ENCODE results near the gene DCK.
"Not testable (repeated sequence)": the region's sequence is repeated elsewhere in the genome, so short reads cannot be mapped to it uniquely, and the experiment has no call there.

Gene DCK

GRCh38 chr4:71001363-71001762 lies 7.9 kb downstream of the DCK start:
- DNase-seq: not testable (repeated sequence)

- DNase-seq: no peak
Measured at GRCh38 chr4:71004281-71004851, 10.9 kb downstream of the DCK start.

DNA sequence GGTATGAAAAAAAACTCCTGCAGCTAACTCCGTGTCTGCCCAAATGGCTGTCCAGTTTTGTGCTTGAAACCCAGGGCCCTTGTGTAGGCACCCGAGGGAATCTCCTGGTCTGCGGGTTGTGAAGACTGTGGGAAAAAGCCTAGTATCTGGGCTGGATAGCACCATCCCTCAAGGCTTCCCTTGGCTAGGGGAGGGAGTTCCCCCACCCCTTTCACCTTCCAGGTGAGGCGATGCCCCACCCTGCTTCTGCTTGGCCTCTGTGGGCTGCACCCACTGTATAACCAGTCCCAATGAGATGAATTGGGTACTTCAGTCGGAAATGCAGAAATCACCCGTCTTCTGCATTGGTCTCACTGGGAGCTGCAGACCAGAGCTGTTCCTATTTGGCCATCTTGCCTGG lies 11.6 kb downstream of the DCK start:
- DNase-seq: not testable (repeated sequence)

GRCh38 chr4:71006203-71006907 lies 12.9 kb downstream of the DCK start:
- peak in 3 of 4 experiments; percentile 11 to 50 (median 40) for DNase-seq

DNA sequence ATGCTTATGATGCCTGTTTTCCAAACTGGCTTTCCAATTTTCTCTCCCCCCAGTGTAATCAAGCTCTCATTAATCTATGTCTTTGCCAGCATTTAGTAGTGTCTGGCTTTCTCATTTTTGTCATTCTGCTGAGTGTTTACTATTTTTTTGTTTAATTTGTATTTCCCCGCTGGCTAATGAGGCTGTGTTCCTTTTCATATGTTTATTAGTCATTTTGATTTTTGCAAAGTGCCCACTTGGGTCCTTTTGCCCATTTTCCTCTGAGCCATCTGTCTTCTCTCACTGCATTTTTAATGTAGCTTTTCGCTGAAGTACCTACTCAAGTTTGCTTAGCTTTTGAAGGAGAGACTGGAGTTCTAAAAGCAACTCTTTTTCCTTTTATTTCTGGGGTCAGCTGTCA lies 14.7 kb downstream of the DCK start:
- no peak for DNase-seq

DNA sequence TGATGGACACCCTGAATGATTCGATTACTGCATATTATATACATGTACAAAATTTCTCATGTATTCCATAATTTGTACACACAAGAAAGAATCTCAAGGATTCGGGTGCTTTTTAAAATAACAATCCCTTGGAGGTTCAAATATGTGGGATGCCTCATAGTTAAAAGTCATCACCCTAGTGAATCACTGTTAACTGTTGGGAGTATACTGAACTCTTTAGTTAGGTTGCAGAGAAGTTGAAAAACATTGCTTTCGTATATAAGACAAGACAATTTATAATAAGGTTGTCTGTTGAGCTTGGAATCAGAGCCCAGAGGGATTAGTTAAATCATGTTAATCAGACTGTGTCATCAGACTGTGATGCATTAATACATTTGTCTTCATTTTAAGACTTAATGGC lies 15.6 kb downstream of the DCK start:
- DNase-seq: no peak

DNA sequence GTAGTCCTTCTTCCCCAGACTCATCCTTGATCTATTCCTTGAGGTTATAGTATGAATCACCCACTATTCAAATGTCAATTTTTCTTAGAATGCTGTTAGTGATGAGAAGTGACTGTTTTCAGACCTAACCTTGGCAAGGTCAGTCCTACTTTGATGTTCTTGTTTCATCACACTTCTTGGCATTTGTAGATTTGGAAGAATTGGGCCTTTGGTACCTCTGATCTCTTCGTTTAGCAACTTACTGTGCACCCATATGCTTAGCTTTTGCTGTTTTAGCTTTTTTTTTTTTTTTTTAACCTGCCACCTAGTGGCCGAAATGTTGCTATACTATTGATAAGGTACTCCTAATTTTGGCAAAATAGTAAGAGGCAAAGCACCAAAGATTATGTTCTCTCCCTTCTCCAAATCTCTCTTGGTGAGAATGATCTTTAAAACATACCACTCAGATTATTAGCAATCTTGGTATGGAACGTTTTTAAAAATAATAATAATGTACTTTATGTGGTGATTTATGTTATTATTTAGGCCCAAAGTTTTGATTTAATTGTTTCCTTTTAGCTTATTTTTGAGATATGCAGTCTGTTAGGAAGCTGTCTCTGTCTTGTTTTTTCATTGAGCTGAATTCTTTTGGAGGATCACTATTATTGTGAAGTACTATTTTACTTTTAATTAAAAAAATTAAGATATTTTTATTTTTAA lies 16.6 kb downstream of the DCK start:
- DNase-seq: peak; percentile 37 to 59 (median 58)

DNA sequence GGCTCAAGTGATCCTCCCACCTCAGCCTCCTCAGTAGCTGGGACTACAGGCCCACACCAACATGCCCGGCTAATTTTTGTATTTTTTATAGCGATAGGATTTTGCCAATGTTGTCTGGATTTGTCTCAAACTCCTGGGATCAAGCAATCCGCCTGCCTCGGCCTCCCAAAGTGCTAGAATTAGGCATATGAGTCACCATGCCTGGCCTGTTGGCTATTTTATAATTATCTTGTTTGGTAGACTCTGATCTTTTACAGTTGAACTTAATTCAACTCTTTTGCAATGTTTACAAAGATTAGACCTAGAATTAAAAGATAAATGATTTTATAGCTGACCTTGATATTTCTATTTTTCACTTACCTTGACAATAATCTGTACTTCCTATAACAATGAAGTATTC lies 18.0 kb downstream of the DCK start:
- DNase-seq: no peak

DNA sequence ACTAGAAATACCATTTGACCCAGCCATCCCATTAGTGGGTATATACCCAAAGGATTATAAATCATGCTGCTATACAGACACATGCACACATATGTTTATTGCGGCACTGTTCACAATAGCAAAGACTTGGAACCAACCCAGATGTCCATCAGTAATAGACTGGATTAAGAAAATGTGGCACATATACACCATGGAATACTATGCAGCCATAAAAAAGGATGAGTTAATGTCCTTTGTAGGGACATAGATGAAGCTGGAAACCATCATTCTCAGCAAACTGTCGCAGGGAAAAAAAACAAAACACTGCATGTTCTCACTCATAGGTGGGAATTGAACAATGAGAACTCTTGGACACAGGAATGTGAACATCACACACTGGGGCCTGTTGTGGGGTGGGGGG lies 23.9 kb downstream of the DCK start:
- DNase-seq: not testable (repeated sequence)

- DNase-seq: no peak
Measured at GRCh38 chr4:71020611-71021010, 27.2 kb downstream of the DCK start.

GRCh38 chr4:71025654-71026053 lies 32.2 kb downstream of the DCK start:
- no peak for DNase-seq

GRCh38 chr4:71026086-71026485 lies 32.6 kb downstream of the DCK start:
- peak in 3 of 4 experiments; percentile 45 to 68 (median 56) for DNase-seq

GRCh38 chr4:71027611-71028010 lies 34.2 kb downstream of the DCK start:
- DNase-seq: no peak

- no peak for DNase-seq
Measured at GRCh38 chr4:71029504-71029903, 36.1 kb downstream of the DCK start.

- DNase-seq: not testable (repeated sequence)
Measured at GRCh38 chr4:71032106-71032505, 38.7 kb downstream of the DCK start.

GRCh38 chr4:71045256-71045655 lies 51.8 kb downstream of the DCK start:
- no peak for DNase-seq

DNA sequence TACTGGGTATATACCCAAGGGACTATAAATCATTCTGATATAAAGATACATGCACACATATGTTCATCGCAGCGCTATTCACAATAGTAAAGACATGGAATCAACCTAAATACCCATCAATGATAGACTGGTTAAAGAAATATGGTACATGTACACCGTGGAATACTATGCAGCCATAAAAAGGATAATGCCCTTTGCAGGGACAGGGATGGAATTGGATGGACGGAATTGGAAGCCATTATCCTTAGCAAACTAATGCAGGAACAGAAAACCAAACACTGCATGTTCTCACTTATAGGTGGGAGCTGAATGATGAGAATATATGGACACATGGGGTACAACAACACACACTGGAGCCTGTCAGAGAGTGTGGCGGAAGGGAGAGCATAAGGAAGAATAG lies 55.9 kb downstream of the DCK start:
- no peak for DNase-seq

GRCh38 chr4:71050809-71051208 lies 57.4 kb downstream of the DCK start:
- DNase-seq: no peak

- DNase-seq: no peak
Measured at GRCh38 chr4:71052034-71052433, 58.6 kb downstream of the DCK start.

- DNase-seq: no peak
Measured at GRCh38 chr4:71052716-71053115, 59.3 kb downstream of the DCK start.

DNA sequence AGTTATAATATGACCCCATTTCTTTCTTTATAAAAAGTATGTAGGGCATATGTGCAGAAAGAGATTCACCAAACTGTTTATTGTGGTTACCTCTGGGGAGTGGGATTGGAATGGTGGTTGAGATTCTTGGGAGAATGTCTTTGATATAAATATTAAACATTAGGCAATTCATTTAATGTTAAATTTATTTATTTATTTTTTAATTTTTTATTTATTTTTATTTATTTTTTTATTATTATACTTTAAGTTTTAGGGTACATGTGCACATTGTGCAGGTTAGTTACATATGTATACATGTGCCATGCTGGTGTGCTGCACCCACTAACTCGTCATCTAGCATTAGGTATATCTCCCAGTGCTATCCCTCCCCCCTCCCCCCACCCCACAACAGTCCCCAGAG lies 60.2 kb downstream of the DCK start:
- DNase-seq: not testable (repeated sequence)

DNA sequence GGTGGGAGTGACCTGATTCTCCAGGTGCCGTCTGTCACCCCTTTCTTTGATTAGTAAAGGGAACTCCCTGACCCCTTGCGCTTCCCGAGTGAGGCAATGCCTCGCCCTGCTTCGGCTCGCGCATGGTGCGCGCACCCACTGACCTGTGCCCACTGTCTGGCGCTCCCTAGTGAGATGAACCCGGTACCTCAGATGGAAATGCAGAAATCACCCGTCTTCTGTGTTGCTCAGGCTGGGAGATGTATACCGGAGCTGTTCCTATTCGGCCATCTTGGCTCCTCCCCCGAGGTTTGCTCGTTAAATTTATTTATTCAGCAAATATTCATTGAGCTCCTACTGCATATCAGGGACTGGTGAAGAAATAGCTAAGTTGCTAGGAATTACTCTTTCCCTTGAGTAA lies 66.1 kb downstream of the DCK start:
- not testable (repeated sequence) for DNase-seq

DNA sequence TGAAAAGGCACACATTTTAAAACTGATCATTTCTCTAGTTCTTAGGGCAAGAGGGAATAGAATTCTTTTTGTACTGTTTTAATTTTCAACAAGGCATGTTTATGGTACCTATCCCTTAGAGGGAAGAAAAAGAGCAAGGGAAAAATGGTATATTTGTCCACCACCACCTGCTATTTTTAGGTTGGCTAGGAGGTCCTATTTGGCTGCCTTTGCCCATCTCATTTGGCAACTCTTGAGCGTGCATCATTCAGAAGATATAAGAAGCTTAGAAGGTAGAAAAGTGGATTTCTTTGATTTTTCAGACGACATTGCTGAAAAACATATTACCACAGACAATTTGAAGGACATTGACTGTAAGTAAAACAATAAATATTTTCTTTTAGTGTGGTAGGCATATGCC lies 69.0 kb downstream of the DCK start:
- no peak for DNase-seq

DNA sequence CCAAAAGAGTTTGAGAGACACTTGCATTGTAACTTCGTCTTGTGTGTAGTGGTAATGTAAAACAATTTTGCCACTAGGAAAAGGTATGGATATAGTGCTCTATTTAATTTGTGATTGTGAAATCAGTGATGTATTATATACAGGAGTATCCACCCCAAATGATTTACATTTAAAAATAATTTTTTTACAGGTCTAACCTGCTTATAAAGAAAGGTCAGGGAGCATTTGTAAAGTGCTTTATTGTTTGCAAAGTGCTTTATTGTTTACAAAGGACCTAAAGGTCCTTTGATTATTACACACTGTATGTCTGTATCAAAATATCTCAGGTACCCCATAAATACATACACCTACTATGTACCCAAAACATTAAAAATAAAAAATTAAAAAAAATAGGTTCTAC lies 70.3 kb downstream of the DCK start:
- DNase-seq: no peak
